IPS-18c (cell line): ENCODE data around the gene CCDC146.
"Not testable (repeated sequence)": the region's sequence is repeated elsewhere in the genome, so short reads cannot be mapped to it uniquely, and the experiment has no call there.

Experiments
- H3K4me3 ChIP-seq: 2 replicates; pipeline ENCODE4 v1.7.0; 2013; ENCODE audit warnings: low read depth, mild to moderate bottlenecking, low read length, moderate library complexity; ENCODE audit not compliant: insufficient read depth
- H3K9me3 ChIP-seq: one replicate; pipeline ENCODE4 v1.6.1; 2013; ENCODE audit warnings: mild to moderate bottlenecking, low read length, moderate library complexity; ENCODE audit not compliant: control insufficient read depth, insufficient read depth

The CCDC146 gene

DNA sequence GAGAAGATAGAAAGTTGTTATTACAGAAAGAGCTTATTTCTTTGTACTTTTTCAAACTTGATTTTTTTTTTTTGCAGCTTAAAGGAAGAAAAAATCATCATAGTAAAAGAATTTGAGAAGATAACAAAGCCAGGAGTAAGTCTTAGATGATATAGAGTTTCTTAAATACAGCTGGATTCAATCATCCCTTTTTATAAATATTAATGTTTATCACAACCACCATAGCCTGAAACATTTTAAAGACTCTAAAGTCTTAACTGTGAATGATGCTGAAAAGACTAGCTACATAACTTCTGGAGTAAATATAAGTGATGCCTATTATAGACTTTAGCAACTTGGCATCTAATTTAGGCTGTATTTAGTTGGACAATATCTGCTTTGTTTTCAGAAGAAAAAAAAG, 132.0 kb downstream of the CCDC146 start:
- no peaks in the 10 kb centered on the region for H3K9me3 ChIP-seq
- no peak overlapping the region for H3K4me3 ChIP-seq

GRCh38 chr7:77254915-77255314, 132.5 kb downstream of the CCDC146 start:
- no peak overlapping the region for H3K4me3 ChIP-seq
- H3K9me3 ChIP-seq, result no peaks in the 10 kb centered on the region

GRCh38 chr7:77258014-77258413, 135.6 kb downstream of the CCDC146 start:
- H3K4me3 ChIP-seq, result no peak overlapping the region

DNA sequence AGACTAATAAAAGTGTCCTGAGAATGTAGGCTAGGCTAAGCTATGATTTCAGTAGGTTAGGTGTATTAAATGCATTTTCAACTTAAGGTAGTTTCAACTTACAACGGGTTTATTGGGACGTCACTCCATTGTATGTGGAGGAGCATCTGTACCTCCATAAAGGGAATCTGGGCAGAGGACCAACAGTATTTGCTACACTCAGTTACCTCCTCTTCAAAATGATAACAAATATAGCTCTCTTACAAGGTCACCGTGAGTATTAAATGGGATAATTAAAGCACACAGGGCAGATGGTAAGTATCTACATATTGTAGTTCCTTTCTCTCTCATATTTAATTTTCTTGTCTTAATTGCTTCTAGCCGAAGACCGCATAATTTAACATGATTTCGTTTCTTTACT, 136.2 kb downstream of the CCDC146 start:
- no peak overlapping the region for H3K4me3 ChIP-seq
- no peaks in the 10 kb centered on the region for H3K9me3 ChIP-seq

More at GRCh38 chr7:77258014-77258413, 135.6 kb downstream of the CCDC146 start:
- H3K9me3 ChIP-seq, result no peaks in the 10 kb centered on the region

DNA sequence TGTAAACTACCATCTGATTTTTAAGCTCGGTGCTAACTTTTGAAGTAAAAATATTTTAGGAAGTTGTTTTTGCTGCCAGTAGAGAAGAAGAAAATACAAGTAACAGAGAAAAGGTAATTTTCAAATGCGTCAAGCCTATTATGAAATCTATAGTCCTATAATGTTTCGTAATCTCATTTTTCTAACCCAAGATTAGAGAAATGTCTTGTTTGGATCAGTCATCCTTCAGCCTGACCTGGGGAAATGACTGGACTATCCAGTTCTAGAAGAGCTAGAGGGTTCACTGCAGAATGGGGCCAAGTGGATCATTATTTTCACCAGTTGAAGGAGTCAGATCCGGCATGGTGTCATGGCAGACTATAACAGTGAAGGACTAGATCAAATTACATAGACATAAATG, 139.9 kb downstream of the CCDC146 start:
- Histone ChIP-seq H3K9me3 (no peaks in the 10 kb centered on the region), H3K4me3 (no peak overlapping the region)

- Histone ChIP-seq H3K4me3 (no peak overlapping the region), H3K9me3 (no peaks in the 10 kb centered on the region)
Observed at GRCh38 chr7:77265666-77266065, 143.3 kb downstream of the CCDC146 start.

DNA sequence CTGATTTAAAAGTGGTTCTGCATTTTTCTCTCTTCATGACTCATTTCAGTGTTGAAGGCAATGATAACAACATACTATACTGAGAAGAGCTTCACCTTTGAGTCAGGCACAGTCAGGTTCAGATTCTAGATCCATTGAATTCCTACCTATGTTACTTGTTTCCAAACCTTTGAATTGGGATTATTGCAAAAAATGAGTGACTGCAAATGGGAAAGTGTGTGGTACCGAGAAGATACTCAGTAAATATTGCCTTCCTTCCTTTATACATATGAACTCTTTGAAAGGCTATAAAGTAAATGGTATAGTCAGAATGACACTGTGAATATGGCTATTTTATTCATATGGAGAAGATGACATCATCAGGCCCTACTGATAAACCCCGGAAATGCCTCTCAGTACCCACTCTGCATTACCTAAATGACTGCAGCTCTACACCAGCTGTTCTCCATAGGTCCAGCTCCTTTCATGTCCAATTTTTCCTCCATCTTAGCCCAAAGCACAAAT, 143.9 kb downstream of the CCDC146 start:
- no peak overlapping the region for H3K4me3 ChIP-seq
- no peaks in the 10 kb centered on the region for H3K9me3 ChIP-seq

DNA sequence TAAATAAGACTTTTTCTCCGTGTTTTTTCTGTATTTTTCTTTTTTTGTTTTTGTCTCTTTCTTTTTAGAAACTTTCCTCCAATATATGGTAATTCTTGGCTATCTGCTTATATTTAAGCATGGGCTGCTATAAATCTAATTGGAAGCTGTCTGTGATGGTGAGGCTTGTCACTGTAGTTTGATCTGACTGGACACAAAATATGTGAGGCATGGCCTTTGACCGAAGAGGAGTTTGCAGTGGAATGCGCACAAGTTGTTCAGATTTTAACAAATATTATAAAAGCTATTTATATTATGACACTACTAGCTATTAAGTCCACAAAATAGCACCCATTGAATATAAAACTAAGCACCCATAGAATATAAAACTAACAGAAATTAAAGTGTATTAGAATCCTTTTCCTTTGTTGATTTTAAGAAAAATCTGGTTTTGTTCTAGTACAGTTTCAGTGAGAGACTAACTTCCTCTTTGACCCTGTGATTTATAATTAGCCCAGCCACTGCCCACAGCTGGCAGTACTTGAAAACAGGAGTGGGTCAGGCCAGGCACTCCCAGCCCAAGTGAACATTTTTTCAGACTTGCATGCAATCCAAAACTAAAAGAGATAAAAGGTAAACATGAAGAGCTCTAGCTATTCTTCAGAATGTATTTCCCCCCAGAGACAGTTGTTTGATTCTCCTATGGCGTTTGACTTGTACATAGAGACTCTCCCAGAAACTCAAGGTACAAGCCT, 147.1 kb downstream of the CCDC146 start:
- H3K9me3 ChIP-seq, result no peaks in the 10 kb centered on the region

DNA sequence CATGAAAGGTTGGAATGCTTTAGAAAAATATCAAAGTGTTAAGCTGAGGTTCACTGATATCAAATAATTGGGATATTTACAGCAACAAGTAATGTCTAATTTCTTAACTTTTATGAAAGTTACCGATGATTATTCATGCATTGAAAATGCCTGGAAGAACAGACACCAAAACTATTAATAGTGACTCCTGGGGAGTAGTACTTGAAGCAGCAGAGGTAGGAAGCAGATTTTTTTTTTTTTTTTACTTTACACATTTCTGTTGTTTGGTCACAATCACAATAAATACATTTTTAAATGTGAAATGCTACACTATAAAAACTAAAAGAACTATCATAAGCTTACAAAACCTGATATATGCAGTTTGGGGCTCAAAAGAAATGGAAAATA, 147.7 kb downstream of the CCDC146 start:
- Histone ChIP-seq H3K9me3 (no peaks in the 10 kb centered on the region), H3K4me3 (no peak overlapping the region)

More for the DNA sequence above, 147.1 kb downstream of the CCDC146 start:
- no peak overlapping the region for H3K4me3 ChIP-seq

DNA sequence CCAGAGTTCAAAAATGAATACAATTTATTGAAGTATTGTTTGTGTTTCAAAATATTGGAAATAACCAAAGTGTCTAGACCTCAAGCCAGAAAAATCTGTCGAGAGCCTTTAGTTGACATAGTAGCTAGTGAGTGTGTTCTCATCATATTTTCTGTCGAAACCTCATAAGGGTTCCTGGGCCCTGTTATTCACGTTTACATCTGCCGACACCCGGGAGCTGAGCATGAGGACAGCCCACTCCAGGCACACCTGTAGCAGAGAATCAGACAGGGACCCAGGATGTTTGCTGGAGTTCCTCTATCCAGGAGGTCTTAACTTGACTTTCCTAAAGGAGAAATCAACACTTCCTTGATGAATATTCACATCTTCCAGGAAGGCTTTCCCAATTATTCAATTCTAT, 149.4 kb downstream of the CCDC146 start:
- H3K9me3 ChIP-seq, result no peaks in the 10 kb centered on the region
- no peak overlapping the region for H3K4me3 ChIP-seq

DNA sequence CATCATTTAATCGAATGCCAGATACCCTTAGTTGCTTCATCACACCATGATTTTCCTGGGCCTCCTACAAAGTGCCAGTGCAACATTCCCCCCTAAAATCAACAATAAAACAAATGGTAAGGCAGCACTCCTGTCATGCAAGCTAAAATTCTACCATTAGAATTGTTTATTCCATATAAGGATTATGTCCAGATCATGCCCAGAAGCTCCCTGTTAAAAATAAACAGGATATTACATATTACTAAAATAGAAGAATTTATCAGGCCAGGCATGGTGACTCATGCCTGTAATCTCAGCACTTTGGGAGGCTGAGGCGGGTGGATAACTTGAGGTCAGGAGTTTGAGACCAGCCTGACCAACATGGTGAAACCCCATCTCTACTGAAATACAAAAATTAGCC, 153.2 kb downstream of the CCDC146 start:
- H3K4me3 ChIP-seq, H3K9me3 ChIP-seq: not testable (repeated sequence)

DNA sequence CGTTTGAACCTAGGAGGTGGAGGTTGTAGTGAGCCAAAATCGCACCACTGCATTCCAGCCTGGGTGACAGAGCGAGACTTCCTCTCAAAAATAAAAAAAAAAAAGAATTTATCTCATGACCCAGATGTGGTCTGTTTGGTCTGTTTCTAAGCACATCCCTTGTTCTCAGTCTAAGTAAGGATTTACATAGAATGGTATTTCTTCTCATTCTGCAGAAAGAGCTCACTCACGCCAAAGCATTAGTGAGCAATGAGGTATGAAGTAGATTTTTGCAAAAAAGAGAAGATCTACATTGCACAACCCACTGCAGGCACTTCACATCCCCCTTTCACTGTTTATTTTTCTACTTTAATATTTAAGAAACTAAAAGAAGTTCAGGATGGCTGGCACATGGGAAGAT, 153.7 kb downstream of the CCDC146 start:
- Histone ChIP-seq H3K9me3 (no peaks in the 10 kb centered on the region), H3K4me3 (no peak overlapping the region)

- H3K9me3 ChIP-seq, result no peaks in the 10 kb centered on the region
- H3K4me3 ChIP-seq, result no peak overlapping the region
Observed at GRCh38 chr7:77281780-77282478, 159.5 kb downstream of the CCDC146 start.

GRCh38 chr7:77282897-77283296, 160.5 kb downstream of the CCDC146 start:
- H3K9me3 ChIP-seq, result no peaks in the 10 kb centered on the region
- no peak overlapping the region for H3K4me3 ChIP-seq

DNA sequence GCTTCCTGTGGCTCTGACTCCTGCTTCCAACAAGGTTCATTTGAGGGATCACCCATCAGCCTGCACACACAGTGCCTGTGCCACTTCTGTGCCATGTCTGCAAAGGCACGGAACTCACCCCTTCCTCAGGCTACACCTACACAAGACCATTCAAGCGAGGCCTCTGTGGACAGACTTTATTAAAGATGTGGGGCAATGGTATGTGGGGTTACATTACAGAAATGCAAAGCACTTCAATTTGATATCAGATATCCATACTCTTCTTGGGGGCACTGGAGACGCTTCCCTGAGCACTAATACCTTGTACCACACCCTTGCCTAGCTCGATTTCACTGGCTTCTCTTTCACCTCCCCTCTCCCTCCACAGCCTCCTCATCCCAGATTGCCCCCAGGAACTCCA, 161.6 kb downstream of the CCDC146 start:
- H3K9me3 ChIP-seq, result no peaks in the 10 kb centered on the region
- H3K4me3 ChIP-seq, result no peak overlapping the region

GRCh38 chr7:77284616-77285015, 162.2 kb downstream of the CCDC146 start:
- H3K4me3 ChIP-seq, result no peak overlapping the region
- no peaks in the 10 kb centered on the region for H3K9me3 ChIP-seq

DNA sequence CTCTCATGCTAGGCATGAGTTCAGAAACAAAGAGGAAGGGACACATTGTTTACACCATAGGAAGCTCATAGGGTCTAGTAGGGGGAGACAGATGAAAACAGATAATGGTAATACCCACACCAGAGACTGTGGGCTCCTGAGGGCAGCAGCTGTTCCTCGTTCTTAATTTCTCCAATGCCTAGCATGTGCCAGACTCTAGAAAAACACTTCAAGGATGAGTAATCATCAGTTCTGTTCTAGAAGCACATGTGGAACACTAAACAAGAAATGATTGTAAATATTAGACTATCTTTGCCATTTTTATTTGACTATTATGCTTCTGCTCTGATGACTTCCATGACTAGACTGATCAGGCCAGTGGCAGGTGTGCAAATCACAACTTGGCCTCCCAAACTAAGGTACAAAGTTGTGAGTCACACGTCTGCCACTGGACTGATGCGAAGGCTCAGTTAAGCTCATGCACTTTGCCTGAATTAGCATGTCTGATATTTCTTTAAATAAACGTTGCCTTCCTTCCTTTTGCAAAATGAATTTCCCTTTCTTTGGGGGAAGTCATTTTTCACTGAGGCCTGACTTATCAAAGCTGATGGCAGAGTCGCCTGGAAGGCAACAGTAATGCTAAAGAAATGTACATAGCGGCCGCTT, 166.4 kb downstream of the CCDC146 start:
- H3K4me3 ChIP-seq, result no peak overlapping the region
- no peaks in the 10 kb centered on the region for H3K9me3 ChIP-seq

- no peak overlapping the region for H3K4me3 ChIP-seq
Observed at GRCh38 chr7:77289387-77289786, 167.0 kb downstream of the CCDC146 start.

More at GRCh38 chr7:77289387-77289786, 167.0 kb downstream of the CCDC146 start:
- H3K9me3 ChIP-seq, result no peaks in the 10 kb centered on the region
